HL-60 (cell line): ENCODE results near the gene PLEKHN1.

Experiments
- DNase-seq, 2 experiments: peaks; one replicate each; pipeline ENCODE4 v3.0.0-alpha.2; 2010 to 2020; ENCODE audit warnings: low read depth in 1 of 2, low spot score in 1 of 2
- H3K27ac ChIP-seq: fragments of 250-450 bp; sonication (Bioruptor Pico); replicated peaks from 2 replicates; pipeline ENCODE4 v1.5.1; 2020; ENCODE audit warnings: mild to moderate bottlenecking, moderate library complexity
- H3K27me3 ChIP-seq: fragments of 250-450 bp; sonication (Bioruptor Pico); 2 replicates; pipeline ENCODE4 v1.5.1; 2021; ENCODE audit warnings: mild to moderate bottlenecking, moderate library complexity; ENCODE audit not compliant: insufficient read depth, poor library complexity, severe bottlenecking
- H3K4me3 ChIP-seq: replicated peaks from 2 replicates; pipeline ENCODE4 v1.5.1; 2011; ENCODE audit warnings: mild to moderate bottlenecking, control low read depth, low read length; ENCODE audit not compliant: insufficient read depth
- GABPA ChIP-seq: IDR thresholded peaks from 2 replicates; pipeline ENCODE4 v1.6.1; 2012; ENCODE audit warnings: low read depth
- POLR2AphosphoS5 ChIP-seq: IDR thresholded peaks from 2 replicates; pipeline ENCODE4 v1.6.1; 2012; ENCODE audit warnings: low read depth
- SPI1 ChIP-seq: IDR thresholded peaks from 2 replicates; pipeline ENCODE4 v1.6.1; 2012; ENCODE audit warnings: low read depth, mild to moderate bottlenecking, borderline replicate concordance
- TF ChIP-seq, protein P1 (sequence below): IDR thresholded peaks from 2 replicates; pipeline ENCODE4 v1.6.1; 2012; ENCODE audit warnings: low read depth; ENCODE audit not compliant: insufficient replicate concordance
- TF ChIP-seq, protein P2 (sequence below): IDR thresholded peaks from one replicate; pipeline ENCODE4 v1.5.1; 2011; ENCODE audit warnings: low read length, control low read depth, inconsistent platforms; ENCODE audit not compliant: insufficient read depth

The PLEKHN1 gene

DNA sequence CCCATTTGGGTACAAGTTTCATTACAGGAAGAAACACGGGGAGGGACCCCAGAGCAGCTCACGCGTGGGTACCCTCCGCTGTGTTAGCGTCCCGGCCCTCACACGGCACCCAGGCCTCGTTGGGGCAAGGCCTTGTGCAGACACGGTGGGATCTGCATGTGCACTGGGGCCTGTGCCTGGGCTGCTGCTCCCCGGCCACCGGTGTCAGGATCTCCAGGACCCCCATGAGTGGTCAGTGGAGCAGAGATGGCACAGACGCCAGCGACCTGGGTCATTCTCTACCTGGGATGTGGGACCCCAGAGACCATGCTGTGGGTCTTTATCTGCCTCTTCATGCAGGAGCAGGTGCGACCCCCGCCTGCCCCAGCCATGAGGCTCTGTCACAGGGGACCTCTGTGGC is 47.9 kb upstream of the PLEKHN1 start:
- Histone ChIP-seq H3K27ac (no peak overlapping the region), H3K27me3 (no peaks in the 10 kb centered on the region), H3K4me3 (no peak overlapping the region)
- DNase-seq: no peak
- TF ChIP-seq, protein P1, sequence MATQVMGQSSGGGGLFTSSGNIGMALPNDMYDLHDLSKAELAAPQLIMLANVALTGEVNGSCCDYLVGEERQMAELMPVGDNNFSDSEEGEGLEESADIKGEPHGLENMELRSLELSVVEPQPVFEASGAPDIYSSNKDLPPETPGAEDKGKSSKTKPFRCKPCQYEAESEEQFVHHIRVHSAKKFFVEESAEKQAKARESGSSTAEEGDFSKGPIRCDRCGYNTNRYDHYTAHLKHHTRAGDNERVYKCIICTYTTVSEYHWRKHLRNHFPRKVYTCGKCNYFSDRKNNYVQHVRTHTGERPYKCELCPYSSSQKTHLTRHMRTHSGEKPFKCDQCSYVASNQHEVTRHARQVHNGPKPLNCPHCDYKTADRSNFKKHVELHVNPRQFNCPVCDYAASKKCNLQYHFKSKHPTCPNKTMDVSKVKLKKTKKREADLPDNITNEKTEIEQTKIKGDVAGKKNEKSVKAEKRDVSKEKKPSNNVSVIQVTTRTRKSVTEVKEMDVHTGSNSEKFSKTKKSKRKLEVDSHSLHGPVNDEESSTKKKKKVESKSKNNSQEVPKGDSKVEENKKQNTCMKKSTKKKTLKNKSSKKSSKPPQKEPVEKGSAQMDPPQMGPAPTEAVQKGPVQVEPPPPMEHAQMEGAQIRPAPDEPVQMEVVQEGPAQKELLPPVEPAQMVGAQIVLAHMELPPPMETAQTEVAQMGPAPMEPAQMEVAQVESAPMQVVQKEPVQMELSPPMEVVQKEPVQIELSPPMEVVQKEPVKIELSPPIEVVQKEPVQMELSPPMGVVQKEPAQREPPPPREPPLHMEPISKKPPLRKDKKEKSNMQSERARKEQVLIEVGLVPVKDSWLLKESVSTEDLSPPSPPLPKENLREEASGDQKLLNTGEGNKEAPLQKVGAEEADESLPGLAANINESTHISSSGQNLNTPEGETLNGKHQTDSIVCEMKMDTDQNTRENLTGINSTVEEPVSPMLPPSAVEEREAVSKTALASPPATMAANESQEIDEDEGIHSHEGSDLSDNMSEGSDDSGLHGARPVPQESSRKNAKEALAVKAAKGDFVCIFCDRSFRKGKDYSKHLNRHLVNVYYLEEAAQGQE: no peak
- TF ChIP-seq SPI1 (no peak), GABPA (no peak), POLR2AphosphoS5 (no peak)
- TF ChIP-seq, protein P2, sequence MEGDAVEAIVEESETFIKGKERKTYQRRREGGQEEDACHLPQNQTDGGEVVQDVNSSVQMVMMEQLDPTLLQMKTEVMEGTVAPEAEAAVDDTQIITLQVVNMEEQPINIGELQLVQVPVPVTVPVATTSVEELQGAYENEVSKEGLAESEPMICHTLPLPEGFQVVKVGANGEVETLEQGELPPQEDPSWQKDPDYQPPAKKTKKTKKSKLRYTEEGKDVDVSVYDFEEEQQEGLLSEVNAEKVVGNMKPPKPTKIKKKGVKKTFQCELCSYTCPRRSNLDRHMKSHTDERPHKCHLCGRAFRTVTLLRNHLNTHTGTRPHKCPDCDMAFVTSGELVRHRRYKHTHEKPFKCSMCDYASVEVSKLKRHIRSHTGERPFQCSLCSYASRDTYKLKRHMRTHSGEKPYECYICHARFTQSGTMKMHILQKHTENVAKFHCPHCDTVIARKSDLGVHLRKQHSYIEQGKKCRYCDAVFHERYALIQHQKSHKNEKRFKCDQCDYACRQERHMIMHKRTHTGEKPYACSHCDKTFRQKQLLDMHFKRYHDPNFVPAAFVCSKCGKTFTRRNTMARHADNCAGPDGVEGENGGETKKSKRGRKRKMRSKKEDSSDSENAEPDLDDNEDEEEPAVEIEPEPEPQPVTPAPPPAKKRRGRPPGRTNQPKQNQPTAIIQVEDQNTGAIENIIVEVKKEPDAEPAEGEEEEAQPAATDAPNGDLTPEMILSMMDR: no peak

DNA sequence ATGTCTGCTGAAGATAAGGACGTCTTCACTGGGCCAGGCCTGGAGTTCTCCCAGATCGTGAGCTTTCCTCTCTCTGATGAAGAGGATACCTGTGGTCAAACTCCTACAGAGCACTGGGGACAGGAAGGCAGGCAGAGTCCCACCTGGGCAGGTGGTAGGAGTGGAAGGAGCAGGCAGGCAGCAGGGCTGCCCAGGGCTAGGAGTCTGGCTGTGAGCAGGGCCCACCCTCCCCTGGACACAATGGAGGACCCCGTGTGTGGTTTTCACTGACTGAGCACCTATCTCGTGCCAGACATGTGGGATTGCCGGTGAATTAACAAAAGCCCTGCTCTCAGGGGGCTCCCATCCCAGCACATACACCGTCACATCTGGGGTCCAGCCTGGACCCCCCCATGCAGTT is 47.4 kb upstream of the PLEKHN1 start:
- DNase-seq: no peak
- TF ChIP-seq, protein P1: no peak
- TF ChIP-seq, protein P2: no peak
- TF ChIP-seq GABPA (no peak), SPI1 (no peak), POLR2AphosphoS5 (no peak)
- Histone ChIP-seq H3K4me3 (no peak overlapping the region), H3K27ac (no peak overlapping the region), H3K27me3 (no peaks in the 10 kb centered on the region)

DNA sequence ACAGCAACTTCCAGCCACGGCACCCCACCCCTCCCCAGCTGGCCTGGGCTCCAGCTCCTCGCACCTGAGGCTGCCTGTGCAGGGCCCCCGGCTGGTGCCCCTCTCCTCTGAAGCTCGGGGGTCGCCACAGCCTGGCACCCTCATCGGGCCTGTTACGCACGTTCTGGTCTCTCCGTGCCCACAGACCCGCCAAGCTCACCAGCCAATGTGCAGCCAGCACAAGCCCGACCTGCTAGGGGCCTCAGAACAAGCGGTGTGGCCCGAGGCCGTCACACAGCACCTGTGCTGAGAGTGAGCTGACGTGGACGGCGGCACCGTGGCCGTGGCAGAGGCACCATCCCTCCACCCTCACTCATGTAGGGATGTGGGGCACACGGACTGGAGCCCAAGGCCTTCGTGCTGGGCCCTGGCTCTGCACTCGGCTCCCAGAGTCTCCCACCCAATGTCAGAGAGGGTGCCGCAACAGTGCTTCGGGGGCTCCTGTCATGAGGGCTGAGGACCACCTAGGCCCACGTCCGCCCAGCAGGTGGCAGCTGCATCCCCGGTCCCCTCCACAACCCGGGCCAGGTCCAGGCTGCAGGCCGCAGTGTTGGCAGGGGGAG is 46.9 kb upstream of the PLEKHN1 start:
- no peak for DNase-seq
- Histone ChIP-seq H3K4me3 (no peak overlapping the region), H3K27ac (no peak overlapping the region), H3K27me3 (no peaks in the 10 kb centered on the region)
- TF ChIP-seq POLR2AphosphoS5: no peak
- TF ChIP-seq, protein P1: no peak
- TF ChIP-seq SPI1: no peak
- TF ChIP-seq, protein P2: no peak
- no peak for TF ChIP-seq GABPA
